WTC11 (cell line): Measurements from ENCODE around the gene NHERF1.

Experiments
- ATF2 ChIP-seq: sonication (generic); formaldehyde crosslinking; IDR thresholded peaks from 2 replicates; pipeline ENCODE4 v1.8.1; 2022; ENCODE audit warnings: low read depth, missing genetic modification reagents, borderline replicate concordance
- SMAD3 ChIP-seq: sonication (generic); formaldehyde crosslinking; IDR thresholded peaks from 2 replicates; pipeline ENCODE4 v1.8.0; 2022; ENCODE audit warnings: missing genetic modification reagents, mild to moderate bottlenecking, borderline replicate concordance
- TEAD4 ChIP-seq: sonication (generic); formaldehyde crosslinking; IDR thresholded peaks from 2 replicates; pipeline ENCODE4 v1.8.0; 2022; ENCODE audit warnings: mild to moderate bottlenecking, missing genetic modification reagents
- ZNF232 ChIP-seq: sonication (generic); formaldehyde crosslinking; IDR thresholded peaks from 2 replicates; pipeline ENCODE4 v1.8.0; 2022; ENCODE audit warnings: mild to moderate bottlenecking, missing genetic modification reagents
- TF ChIP-seq, protein P1 (sequence below): fragments of 200-600 bp; IDR thresholded peaks from 2 replicates; pipeline ENCODE4 v1.8.0; 2022; ENCODE audit warnings: antibody characterized with exemption
- TF ChIP-seq, protein P2 (sequence below): sonication (generic); formaldehyde crosslinking; IDR thresholded peaks from 2 replicates; pipeline ENCODE4 v1.8.0; 2022; ENCODE audit warnings: mild to moderate bottlenecking, missing genetic modification reagents

GRCh38 chr17:74807925-74808324 lies 59.5 kb downstream of the NHERF1 start:
- TF ChIP-seq ATF2 (CRISPR knock-in tag) = no peak
- TF ChIP-seq, protein P1, sequence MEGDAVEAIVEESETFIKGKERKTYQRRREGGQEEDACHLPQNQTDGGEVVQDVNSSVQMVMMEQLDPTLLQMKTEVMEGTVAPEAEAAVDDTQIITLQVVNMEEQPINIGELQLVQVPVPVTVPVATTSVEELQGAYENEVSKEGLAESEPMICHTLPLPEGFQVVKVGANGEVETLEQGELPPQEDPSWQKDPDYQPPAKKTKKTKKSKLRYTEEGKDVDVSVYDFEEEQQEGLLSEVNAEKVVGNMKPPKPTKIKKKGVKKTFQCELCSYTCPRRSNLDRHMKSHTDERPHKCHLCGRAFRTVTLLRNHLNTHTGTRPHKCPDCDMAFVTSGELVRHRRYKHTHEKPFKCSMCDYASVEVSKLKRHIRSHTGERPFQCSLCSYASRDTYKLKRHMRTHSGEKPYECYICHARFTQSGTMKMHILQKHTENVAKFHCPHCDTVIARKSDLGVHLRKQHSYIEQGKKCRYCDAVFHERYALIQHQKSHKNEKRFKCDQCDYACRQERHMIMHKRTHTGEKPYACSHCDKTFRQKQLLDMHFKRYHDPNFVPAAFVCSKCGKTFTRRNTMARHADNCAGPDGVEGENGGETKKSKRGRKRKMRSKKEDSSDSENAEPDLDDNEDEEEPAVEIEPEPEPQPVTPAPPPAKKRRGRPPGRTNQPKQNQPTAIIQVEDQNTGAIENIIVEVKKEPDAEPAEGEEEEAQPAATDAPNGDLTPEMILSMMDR = no peak
- TF ChIP-seq TEAD4 (CRISPR knock-in tag) = no peak
- TF ChIP-seq ZNF232 (CRISPR knock-in tag) = no peak
- TF ChIP-seq, protein P2, sequence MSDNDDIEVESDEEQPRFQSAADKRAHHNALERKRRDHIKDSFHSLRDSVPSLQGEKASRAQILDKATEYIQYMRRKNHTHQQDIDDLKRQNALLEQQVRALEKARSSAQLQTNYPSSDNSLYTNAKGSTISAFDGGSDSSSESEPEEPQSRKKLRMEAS (CRISPR knock-in tag) = no peak
- TF ChIP-seq SMAD3 (CRISPR knock-in tag) = no peak
